Activated T-cell treated with anti-CD3 and anti-CD28 coated beads for 1 hour (primary cell): ENCODE results near the gene TMEM245.

ENCODE experiments used
- DNase-seq: peaks from one replicate; pipeline ENCODE4 v3.0.0-alpha.2; 2020; ENCODE audit warnings: low read depth

Gene TMEM245

GRCh38 chr9:109119439-109120203 is at the start of gene TMEM245:
Gene TMEM245, minus strand, starts transcription at chr9:109119947. Its CDS starts 34 bp downstream, at chr9:109119913.
- peak; percentile 86 for DNase-seq

GRCh38 chr9:109168170-109168569 is 48.4 kb upstream of the TMEM245 start:
- no peak for DNase-seq

GRCh38 chr9:109167716-109168115 is 48.0 kb upstream of the TMEM245 start:
- no peak for DNase-seq

GRCh38 chr9:109166771-109167601 is 47.2 kb upstream of the TMEM245 start, which contains the start of gene FRRS1L:
Gene FRRS1L, minus strand, starts transcription at chr9:109167249. Its CDS starts 111 bp downstream, at chr9:109167138.
- DNase-seq, result no peak

- DNase-seq, result no peak
These were observed 46.5 kb upstream of the TMEM245 start for GRCh38 chr9:109166171-109166770.

- no peak for DNase-seq
These were observed 44.3 kb upstream of the TMEM245 start for GRCh38 chr9:109164042-109164441.

- no peak for DNase-seq
These were observed 43.4 kb upstream of the TMEM245 start for GRCh38 chr9:109163194-109163593.

- DNase-seq, result no peak
These were observed 42.9 kb upstream of the TMEM245 start for GRCh38 chr9:109162677-109163076.

- DNase-seq, result no peak
These were observed 41.7 kb upstream of the TMEM245 start for GRCh38 chr9:109161471-109161870.

- DNase-seq, result no peak
These were observed 39.8 kb upstream of the TMEM245 start for GRCh38 chr9:109159583-109159982.

- DNase-seq, result no peak
These were observed 38.9 kb upstream of the TMEM245 start for GRCh38 chr9:109158651-109159050.

- DNase-seq, result no peak
These were observed 37.0 kb upstream of the TMEM245 start for GRCh38 chr9:109156708-109157107.

GRCh38 chr9:109150925-109151545 is 31.3 kb upstream of the TMEM245 start:
- no peak for DNase-seq

- no peak for DNase-seq
These were observed 30.0 kb upstream of the TMEM245 start for GRCh38 chr9:109149722-109150121.

GRCh38 chr9:109149089-109149488 is 29.3 kb upstream of the TMEM245 start:
- no peak for DNase-seq

GRCh38 chr9:109145051-109145450 is 25.3 kb upstream of the TMEM245 start:
- DNase-seq, result no peak

- no peak for DNase-seq
These were observed 24.3 kb upstream of the TMEM245 start for GRCh38 chr9:109143881-109144562.

- DNase-seq, result no peak
These were observed 21.6 kb upstream of the TMEM245 start for GRCh38 chr9:109141375-109141774.

GRCh38 chr9:109139851-109140250 is 20.1 kb upstream of the TMEM245 start:
- no peak for DNase-seq

- DNase-seq, result no peak
These were observed 18.7 kb upstream of the TMEM245 start for GRCh38 chr9:109138421-109138820.

- DNase-seq, result no peak
These were observed 14.4 kb upstream of the TMEM245 start for GRCh38 chr9:109134167-109134578.

- DNase-seq, result no peak
These were observed 13.8 kb upstream of the TMEM245 start for GRCh38 chr9:109133533-109133932.
